HG02852 (cell line): ENCODE data around the gene WWOX.

ENCODE experiments used
- ATAC-seq: cut with Tn5 transposase; IDR thresholded peaks from one replicate; pipeline ENCODE4 v1.9.1; 2021; ENCODE audit warnings: mild to moderate bottlenecking, moderate library complexity; ENCODE audit not compliant: unreplicated experiment

WWOX gene

GRCh38 chr16:78257376-78257728 lies 157.9 kb downstream of the WWOX start:
- ATAC-seq = no peak

- no peak for ATAC-seq
These were observed 159.1 kb downstream of the WWOX start for GRCh38 chr16:78258375-78259065.

GRCh38 chr16:78259873-78260272 lies 160.4 kb downstream of the WWOX start:
- ATAC-seq = no peak

GRCh38 chr16:78264642-78265041 lies 165.2 kb downstream of the WWOX start:
- ATAC-seq = no peak

GRCh38 chr16:78269256-78269655 lies 169.8 kb downstream of the WWOX start:
- no peak for ATAC-seq

GRCh38 chr16:78271981-78272380 lies 172.5 kb downstream of the WWOX start:
- ATAC-seq = no peak

- ATAC-seq = no peak
These were observed 175.3 kb downstream of the WWOX start for GRCh38 chr16:78274771-78275170.

GRCh38 chr16:78275420-78275819 lies 176.0 kb downstream of the WWOX start:
- ATAC-seq = no peak

GRCh38 chr16:78277321-78278055 lies 178.0 kb downstream of the WWOX start:
- no peak for ATAC-seq

GRCh38 chr16:78278056-78278450 lies 178.6 kb downstream of the WWOX start:
- no peak for ATAC-seq

- ATAC-seq = no peak
These were observed 181.7 kb downstream of the WWOX start for GRCh38 chr16:78281115-78281514.

GRCh38 chr16:78283548-78284251 lies 184.2 kb downstream of the WWOX start:
- no peak for ATAC-seq

GRCh38 chr16:78284326-78284725 lies 184.9 kb downstream of the WWOX start:
- no peak for ATAC-seq

GRCh38 chr16:78284957-78285434 lies 185.5 kb downstream of the WWOX start:
- ATAC-seq = no peak

GRCh38 chr16:78285437-78285922 lies 186.0 kb downstream of the WWOX start:
- no peak for ATAC-seq

GRCh38 chr16:78286065-78286464 lies 186.6 kb downstream of the WWOX start:
- ATAC-seq = no peak

- ATAC-seq = no peak
These were observed 189.4 kb downstream of the WWOX start for GRCh38 chr16:78288888-78289287.

- ATAC-seq = no peak
These were observed 189.9 kb downstream of the WWOX start for GRCh38 chr16:78289373-78289772.

GRCh38 chr16:78289844-78290277 lies 190.4 kb downstream of the WWOX start:
- ATAC-seq = no peak

GRCh38 chr16:78290395-78290794 lies 190.9 kb downstream of the WWOX start:
- ATAC-seq = no peak

- no peak for ATAC-seq
These were observed 191.6 kb downstream of the WWOX start for GRCh38 chr16:78290872-78291591.
